NCI-H1048 (cell line): Measurements from ENCODE around the gene C17orf114.
"Not testable (repeated sequence)": the region's sequence is repeated elsewhere in the genome, so short reads cannot be mapped to it uniquely, and the experiment has no call there.

Source experiments
- DNase-seq: peaks from one replicate; lab custom pipeline; 2025; lab: John Stamatoyannopoulos, UW

Gene C17orf114

DNA sequence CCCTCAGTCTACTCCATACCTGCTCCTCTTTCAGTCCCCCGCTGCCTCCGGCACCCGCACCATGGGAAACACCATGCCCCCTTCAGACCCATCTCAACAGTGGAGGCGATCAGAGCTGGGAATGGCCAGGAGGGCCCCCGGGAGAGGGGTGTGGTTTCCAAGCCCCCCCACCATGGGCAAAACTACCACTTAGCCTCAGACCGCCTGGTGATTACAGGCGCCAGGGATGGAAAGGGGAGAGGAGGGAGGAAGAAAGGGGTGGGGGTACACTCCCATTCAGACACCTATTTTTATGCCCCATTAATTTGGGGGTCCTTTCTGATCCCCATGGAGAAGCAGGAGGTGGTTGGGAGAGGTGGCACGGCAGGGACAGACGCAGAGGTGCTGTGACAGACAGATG, at the start of gene C17orf114:
Gene C17orf114 (minus strand): TSS at position 101 of the 400 bp plus-strand sequence.
- DNase-seq: no peak

DNA sequence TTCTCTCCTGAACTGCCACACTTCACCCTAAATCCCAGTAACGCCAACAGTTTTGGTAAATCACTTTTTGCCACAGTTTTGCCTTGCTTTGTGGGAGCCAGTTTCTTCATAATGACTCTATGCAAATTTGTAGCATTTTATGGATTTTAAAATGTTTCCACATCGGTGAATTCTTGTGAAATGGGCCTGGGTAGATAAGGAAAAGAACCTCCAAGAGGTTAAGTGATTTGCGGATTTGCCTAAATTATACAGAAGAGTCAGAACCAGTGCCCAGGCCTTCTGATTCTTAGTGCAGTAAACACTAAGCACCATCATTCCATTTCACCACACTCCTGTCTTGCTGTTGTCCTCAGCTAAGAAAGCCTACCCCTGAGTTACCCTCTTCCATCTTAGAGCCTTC, 49.0 kb upstream of the C17orf114 start:
- peak; percentile 51 for DNase-seq

DNA sequence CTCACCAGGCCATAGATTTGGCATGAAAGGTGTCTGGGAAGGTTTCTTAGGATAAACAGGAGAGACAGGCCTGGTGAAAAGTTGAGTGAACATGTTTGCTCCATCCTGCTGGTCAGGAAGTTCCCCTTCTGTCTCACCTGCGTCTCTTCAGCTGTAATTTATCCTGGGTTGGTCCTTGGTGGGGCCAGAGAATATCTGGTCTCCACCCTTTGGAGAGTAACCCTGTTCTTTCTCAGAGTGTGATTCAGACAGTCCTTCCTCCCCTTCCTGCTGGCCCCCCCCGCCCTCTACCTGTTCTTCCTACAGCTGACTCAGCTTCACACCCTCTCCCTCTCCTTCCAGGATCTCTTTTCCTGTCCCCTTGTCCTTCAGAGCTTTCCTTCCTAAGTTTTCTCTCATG, 48.1 kb upstream of the C17orf114 start:
- no peak for DNase-seq

DNA sequence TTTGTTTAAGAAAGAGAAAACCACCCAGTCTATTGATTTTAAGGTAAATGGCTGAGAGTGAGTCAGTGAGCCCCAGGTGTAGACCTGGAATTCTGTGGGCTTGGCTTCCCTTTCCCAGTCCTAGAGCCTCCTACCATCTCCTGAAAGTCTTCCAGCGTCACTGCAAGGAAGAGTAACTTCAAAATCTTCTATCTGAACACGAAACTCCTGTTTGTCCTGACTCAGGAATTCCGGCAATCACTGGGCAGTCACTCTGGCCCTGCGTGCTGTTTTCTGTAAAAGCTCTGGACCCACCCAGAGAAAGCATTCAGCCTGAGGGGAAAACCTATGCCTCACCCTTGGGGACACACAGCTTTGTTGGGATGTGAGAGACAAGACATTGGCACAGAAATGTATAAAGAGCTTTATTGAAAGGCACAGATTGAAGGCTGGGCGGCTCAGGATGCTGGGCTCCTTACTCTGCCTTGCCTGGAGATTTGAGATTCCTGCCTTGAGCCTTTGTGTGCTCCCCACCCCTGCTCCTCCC, 46.9 kb upstream of the C17orf114 start:
- no peak for DNase-seq

DNA sequence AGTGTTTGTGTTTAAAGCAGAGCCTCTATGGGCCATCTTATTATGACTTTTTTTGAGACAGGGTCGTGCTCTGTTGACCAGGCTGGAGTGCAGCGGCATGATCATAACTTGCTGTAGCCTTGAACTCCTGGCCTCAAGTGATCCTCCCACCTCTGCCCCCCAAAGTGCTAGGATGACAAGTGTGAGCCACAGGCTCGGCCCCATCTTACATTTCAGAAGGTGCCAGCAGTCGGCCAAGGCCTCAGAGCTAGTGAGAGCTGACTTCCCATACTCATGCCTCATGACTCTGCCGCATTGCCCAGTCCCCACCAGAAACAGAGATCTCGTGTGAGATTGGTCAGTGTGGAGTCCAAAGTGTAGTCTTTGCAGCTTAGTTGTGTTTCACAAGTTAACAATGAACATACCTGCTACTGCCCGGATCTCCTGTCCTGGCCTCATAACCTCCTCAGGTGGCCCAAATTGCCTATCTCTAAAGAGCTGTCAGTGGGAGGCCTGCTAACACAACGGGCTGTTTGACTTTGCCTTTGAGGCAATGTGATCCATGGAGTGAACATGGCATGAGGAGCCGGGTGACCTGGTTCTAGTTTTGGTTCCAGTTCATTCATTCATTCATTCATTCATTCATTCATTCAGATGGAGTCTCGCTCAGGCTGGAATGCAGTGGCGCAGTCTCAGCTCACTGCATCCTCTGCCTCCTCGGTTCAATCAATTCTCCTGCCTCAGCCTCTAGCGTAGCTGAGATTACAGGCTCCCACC, 44.7 kb upstream of the C17orf114 start:
- DNase-seq: no peak

DNA sequence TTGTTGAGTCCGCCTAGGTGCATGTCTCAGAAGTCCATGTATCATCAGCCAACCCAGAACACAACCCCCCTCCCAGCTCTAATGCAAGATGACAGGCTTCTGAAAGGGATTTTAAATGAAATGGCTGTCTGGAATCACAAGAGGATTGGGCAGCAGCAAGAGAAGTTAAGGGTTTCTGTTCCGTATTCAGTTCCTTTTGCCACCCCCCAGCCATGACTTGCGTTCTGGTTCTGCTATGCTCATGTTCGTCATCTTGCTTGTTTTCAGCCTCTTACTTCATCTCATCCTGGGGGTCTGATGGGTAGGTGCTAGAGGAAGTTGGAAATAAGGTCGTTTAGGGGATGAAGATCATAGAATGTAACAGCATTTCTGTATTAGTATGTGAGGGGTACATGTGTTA, 43.0 kb upstream of the C17orf114 start:
- no peak for DNase-seq

DNA sequence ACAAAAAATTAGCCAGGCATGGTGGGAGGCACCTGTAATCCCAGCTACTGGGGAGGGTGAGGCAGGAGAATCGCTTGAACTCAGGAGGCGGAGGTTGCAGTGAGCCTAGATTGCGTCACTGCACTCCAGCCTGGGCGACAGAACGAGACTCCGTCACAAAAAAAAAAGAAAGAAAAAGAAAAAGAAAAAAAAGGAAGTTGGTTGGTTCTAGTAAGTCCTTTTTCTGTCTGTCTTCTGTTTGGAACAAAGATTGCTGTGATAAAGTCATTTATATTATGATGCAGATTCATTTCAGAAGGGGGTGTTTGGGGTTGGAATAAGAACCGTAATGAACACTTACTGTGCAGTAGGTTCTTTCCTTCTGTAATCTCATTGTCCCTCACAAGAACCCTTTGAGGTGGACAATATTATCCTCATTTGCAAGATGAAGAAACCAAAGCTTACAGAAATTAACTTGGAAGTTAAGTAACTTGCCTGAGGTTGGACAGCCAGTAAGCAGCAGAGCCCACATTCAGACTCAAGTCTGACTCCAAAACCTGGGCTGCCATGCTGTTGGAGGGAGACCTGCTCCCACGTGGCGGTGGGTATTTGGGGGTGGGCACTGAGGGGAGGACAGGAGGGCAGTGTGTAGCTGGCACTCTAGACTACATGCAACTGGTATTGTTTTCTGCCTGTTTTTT, 41.3 kb upstream of the C17orf114 start:
- no peak for DNase-seq

DNA sequence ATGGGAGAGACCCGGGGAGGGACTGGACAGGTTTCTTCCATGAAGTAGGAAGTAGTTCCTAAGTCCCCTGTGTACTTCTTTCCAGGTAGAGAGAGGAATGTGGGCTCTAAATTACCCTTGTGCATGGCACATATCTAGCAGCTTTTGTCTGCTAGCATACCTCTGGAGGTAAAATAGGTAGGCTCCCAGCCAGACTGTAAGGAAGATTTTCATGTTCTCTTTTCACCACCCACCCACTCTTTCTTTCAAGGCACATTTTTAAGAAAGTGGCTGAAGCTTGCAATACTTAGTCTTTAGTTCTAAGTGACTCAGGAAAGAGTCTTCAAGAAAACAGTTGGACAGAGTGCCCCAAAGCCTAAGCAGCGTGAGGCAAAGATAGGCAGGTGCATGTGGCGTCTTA, 40.2 kb upstream of the C17orf114 start:
- no peak for DNase-seq

DNA sequence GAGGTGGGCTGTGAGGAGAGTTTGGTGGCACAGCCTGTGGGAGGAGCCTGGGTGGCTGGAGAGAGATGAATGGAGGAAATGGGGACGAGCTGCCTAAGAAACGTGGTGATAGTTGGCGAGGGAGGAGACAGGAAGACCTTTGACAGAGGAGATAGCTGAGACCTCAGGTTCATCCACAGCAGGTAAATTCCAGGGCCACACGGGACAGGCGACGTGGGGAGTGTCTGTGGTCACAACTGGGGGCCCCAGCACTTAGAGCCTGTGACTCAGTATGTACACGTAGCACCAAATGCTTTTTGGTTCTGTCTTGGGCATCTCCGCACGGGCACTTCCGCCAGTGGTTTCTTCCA, 38.7 kb upstream of the C17orf114 start:
- DNase-seq: no peak

DNA sequence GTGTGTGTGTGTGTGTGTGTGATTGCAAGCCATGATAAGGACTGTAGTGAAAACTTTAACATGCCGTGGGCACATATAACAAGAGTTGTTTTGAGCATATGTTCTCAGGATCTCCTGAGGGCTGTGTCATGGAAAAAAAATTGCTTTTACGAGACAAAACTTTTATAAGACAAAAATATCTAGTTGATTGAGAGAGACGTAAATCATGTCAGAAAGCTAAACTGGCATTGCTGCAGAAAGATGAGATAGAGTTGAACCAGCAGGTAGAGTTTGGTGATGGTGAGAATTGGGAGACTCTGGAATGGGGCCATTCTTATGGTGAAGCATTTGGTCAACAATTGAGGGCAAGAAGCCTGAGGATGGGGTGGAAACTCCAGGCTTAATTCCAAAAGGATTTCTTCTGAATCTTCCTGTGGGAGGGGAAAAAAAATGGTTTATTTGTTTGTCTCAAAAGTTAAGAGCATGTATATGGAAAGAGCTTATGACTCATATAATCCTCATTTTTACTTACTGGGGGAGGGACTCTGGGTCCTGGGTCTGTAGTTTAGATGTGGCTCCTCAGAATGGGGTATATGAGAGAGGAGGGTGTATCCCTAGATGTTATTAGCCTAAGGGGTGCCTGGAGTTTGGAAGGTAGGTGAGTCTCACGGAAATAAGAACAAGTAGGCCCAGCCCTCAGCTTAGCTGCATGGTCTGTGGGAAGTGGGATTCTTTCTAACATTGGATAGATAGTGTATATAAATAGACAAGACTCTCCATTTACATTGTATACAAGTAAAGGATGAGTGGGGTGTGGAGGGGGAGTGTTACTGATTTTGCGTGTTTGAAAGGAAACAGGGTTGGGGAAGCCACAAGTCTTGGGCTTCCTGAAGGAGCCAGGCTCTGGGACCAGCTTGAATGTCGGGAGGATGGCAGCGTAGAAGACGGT, 38.1 kb upstream of the C17orf114 start:
- no peak for DNase-seq

DNA sequence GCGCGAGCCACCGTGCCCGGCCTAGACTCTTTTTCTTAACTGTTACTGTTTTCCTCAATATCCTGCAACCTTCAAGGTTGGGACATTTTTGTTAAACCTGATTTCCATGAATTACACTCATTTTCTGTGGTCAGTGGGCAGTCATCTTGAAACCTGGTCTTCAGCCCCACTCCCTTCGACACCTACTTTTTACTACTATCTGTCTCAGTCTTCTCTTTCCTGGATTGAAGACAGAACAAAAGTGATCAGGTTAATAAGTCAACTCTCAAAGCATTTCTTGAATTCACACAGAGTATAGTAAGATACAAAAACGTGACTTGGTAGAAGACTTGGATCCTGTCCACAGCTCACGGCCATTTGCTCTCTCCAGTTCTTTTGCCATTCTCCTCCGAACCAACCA, 37.1 kb upstream of the C17orf114 start:
- no peak for DNase-seq

DNA sequence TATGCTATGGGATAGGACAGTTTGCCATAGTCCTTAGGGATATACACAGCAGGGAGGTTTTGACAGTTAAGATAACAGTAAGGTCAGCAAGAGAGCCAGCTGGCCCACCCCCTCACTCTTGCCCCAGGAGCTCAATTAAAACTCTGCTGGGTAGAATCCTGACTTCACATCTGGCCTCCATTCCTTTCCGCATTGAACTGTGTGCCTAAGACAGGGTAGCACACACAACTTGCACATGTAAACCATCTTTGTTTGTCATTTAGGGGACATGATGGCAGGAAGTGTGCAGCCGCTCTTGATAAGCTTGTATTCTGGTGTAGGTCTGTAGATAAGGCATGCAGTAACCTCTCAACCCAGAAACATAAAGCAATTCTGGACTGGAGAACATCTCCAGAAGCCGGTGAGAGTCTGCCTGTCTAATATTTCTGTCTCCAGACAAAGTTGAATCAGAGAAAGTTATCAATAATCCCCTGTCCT, 36.2 kb upstream of the C17orf114 start:
- DNase-seq: no peak

DNA sequence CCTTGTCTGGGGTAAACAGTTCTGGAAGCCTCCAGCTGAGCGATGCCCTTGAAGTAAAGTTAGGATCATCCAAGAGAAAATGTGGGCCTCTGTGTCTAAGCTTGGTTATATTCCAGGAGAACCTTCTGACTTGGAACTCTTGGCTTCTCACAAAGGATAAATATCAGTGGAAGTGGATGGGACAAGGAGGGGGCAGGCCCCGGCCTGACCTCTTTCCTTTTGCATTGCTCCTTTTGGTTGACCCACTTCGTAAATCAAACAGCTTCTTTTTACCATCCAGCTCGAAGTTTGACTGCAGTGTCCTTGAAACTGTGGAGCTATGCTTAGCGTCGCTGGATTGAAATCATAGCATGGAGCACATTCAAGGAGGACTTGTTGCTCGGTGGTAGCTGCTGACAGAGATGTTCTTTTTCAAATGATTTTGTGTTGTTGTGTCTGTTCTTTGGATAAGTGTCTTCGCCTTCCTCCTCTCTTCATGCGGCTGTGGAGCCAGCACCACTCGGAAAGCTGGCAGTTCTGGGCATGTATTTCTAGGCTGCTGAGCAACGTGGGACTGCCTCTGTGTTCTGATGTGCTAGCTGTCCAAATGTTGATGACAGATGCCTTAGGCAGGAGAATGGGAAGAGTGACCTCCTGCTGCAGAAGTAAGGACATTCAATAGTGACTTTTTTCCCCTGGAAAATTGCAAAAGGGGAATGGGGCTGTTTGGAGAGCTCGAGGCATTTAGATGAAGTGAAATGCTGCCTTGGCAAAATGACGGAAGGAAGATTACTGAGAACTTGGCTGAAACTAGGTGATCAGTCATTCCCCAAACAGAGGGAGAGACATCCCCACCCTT, 35.6 kb upstream of the C17orf114 start:
- no peak for DNase-seq

DNA sequence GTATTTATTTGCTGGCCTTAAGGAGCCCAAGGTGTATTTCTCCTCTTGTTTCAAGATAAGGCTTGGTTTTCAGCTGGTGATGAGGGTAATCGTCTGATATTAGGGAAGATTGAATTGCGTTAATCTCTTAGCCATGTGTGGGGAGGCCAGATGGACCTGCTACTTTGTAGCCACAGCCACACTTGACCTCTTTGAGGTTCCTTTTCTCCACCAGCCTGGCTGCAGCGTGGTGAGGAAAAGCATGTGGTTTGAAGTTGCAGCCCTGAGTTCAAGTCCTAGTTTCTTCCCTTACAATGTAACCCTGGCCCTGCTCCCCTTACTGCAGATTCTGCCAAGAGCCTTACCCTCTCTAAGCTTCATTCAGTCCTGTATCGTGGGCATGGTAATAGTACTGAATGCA, 34.1 kb upstream of the C17orf114 start:
- no peak for DNase-seq

DNA sequence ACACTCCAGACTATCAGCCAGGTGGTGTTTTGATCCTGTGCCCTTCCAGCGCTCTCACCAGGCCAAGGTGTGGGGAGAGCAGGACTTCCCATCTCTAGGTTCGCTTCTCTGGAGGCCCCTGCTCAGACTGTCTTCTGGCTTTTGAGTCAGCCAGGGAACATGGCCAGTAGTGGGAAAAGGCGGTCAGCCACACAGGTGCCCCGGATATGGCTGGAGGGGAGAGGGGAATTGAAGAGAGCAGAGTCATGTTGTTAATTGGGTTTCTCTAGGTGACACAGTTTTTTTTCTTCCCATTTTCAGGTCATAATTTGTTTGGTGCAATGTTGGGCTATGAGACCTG, 32.5 kb upstream of the C17orf114 start:
- DNase-seq: no peak

DNA sequence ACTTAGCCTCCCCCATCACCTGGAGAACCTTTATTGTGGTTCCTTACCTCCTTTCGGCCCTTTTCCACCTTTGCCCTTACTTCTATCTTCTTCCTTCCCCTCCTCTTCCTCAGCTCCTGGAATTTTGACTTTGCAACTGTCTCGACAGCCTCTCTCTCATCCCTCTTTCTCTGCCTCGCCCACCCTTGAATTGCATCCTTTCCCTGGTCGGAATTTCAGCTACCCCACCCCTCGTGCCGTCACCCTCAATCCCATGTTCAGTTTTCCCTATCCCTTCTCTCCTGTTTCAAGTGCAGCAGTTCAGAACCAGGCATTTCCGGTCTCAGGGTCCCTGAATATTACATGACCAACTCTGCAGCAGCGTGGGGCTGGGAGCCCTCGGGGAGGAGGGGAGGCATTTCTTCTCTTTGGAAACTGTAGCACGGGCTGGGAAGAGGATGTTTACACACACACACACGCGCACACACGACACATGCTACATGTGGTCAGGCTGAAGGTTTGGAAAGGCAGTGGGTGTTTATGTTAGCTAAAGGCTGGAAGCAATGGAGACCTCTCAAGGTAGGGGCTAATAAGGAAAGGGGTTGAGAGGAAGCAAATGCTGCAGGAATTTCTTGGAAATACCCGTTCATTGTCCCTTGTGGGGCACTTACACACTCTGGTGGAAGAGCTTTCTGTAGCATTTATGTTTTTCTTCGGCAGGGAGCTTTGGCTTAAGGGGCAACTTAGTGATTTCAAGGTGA, 32.0 kb upstream of the C17orf114 start:
- no peak for DNase-seq

DNA sequence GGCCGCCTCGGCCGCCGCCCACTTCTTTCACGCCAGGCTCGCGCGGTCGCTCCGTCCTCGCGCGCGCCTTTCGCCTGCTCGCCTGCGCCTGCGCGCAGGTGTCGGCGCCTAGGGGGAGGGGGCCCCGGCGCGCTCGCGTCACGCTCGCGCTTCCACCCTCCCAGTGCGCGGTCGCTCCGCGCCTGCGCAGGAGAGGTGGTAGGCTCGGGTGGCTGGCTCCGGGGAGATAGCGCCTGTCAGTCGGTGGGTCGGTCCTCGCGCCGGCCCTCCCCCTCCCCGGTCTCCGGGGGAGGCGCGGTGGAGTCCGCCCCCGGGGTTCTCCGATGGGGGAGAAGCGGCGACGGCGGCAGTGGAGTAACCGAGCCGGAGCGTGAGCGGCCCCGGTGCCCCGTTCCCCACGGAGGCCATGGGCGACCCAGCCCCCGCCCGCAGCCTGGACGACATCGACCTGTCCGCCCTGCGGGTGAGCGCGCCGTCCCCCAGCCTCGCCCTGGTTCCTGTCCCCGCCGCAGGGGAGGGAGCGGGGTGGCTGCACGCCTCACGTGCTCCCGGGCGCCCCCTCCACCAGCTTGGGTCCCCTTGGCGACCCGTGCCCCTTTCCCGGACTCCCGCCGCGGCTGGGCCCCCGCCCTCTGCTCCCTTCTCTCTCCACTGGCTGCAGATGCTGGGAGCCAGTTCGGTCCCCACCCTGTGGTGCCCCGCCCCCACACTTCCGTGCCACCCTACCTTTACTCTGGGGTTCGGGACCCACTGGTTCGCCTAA, 31.2 kb upstream of the C17orf114 start, which contains the start of gene MINK1:
Gene MINK1 (plus strand): TSS at position 163 of the 763 bp plus-strand sequence. CDS start 244 bp downstream, at position 407.
- DNase-seq: peak; percentile 78

DNA sequence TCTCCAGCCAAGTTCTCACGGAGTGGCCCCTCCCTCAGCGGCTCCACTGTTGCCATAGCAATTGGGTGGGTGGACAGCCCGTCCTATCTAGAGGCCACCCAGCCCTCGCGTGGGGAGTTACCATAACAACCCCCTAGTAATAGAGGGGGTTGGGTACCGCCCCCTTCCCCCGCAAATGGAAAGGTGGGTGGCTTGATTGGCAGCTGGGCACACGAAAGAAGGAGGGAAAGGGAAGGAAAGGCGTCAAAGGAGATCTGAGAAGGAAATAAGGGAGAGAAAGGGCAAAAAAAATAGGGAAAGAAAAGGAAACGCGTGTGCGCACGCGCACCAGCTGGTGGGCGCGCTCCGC, 30.7 kb upstream of the C17orf114 start:
- DNase-seq: not testable (repeated sequence)

DNA sequence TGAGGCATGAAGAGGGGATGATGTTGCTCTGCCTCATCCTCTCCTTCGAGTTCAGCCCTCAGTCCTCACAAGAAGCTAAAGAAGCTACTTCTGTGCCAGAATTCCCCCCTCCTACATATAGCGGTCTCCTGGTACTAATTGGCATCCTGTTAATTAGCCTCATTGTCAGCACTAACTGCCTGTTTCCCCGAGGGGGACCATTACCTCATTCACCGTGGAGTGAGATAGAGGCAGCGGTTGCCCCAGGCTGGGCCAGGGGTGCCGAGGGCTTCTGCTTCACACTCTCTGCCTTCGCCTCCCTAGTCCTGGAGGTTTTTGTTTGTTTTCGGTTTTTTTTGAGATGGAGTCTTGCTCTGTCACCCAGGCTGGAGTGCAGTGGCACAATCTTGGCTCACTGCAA, 25.3 kb upstream of the C17orf114 start:
- DNase-seq: no peak
